HCEC 1CT (cell line): ENCODE data around the gene SLC16A6.
"Not testable (repeated sequence)": the region's sequence is repeated elsewhere in the genome, so short reads cannot be mapped to it uniquely, and the experiment has no call there.

Source experiments
- DNase-seq: peaks from one replicate; pipeline ENCODE4 v3.0.0-alpha.2; 2017

The SLC16A6 gene

DNA sequence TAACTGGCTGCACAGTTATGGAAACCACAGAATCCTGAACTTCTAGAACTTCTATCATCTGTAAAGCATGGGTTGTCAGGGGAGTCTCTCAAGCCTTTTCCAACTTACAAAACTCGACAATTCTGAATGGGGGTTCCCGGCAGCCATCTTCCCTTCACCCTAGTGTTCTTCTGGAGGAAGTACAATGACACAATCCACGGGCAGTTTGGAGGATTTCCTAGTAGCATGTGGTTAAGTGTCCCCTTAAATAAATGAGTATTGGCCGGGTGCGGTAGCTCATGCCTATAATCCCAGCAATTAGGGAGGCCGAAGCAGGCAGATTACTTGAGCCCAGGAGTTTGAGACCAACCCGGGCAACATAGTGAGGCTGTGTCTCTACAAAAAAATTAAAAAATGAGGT is 2.1 kb downstream of the SLC16A6 start:
- DNase-seq, result no peak

DNA sequence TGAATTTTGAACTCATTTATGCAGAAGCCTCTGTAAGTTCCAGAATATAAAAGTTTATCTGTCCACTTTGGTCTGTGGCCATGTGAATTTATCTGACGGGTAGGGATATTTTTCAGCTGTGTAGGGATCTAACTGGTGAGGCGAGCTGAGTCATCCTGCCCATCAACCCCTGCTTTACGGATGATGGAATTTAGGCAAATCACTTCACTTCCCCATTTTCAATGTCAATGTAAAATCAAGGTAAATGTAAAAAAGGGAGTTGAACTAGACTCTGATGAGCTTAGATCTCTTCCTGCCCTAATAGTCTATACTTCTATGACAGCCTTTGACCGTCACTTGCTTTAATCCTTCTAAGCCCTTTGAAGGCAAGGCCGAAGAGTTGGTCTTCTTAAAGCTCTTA is 2.6 kb downstream of the SLC16A6 start:
- DNase-seq, result peak; percentile 43

DNA sequence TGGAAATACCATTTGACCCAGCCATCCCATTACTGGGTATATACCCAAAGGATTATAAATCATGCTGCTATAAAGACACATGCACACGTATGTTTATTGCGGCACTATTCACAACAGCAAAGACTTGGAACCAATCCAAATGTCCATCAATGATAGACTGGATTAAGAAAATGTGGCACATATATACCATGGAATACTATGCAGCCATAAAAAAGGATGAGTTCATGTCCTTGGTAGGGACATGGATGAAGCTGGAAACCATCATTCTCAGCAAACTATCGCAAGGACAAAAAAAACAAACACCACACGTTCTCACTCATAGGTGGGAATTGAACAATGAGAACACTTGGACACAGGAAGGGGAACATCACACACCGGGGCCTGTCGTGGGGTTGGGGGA is 9.0 kb downstream of the SLC16A6 start:
- not testable (repeated sequence) for DNase-seq

DNA sequence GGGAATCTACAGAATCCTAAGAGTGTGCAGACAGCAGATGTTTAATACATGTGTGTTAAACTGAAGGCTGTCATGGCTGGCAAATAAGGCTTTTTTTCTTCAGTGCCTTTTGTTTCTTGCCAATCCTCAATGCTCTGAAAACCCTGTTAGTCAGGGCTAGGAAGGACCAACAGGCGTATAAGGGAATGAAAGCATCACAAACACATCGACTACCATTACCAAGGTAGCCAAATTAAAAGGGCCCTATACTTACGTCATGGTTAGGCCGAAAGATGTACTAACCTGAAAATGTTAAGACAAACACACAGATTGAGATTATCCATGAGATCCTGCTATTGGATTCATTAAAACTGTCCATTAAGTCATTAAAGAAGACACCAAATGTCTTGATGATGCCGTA is 13.1 kb downstream of the SLC16A6 start:
- no peak for DNase-seq

DNA sequence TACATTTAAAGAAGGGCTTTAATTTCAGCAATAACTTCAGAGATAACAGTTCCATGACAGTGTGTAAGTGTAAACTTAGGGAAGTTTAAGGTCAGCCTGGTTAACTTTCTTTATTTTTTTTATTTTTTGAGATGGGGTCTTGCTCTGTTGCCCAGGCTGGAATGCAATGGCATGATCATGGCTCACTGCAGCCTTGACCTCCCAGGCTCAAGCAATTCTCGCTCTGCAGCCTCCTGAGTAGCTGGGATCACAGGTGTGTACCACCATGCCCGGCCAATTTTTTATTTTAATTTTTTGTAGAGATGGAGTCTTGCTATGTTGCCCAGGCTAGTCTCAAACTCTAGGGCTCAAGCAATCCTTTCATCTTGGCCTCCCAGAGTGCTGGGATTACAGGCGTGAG is 14.6 kb downstream of the SLC16A6 start:
- DNase-seq, result not testable (repeated sequence)

DNA sequence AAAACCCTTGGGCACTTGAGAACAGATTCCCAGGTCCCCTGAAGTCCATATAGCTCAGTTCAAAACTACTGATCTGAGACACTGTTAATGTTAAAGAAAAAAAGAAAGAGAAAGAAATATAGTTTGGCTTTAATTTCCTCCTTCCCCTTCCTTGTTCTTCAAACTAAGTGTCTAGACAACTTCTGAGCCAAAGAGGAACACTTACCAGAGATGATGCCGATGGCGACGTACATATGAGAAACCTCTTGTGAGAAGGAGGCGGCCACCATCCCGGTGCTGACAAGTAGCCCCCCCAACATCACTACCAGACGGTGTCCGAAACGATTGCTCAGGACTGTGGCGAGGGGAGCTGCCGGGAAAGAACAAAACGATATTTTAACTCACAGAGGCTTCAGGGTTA is 17.2 kb downstream of the SLC16A6 start:
- DNase-seq, result no peak

DNA sequence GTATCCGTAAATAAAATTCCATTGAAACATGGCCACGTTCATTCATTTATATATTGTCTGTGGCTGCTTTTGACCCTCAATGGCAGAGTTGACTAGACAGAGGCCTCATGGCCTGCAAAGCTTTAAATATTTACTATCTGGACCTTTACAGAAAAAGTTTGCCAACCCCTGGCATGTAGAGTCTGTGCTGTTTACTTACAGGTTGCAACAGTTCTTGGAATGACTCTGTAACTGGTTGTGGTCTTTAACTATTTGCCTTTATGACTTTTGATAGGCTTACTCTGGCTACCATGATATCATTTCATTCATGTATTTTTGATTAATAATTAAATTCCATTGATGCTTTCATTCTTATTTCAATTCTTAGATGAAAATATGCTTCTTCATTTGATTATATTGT is 25.1 kb downstream of the SLC16A6 start:
- DNase-seq, result not testable (repeated sequence)

DNA sequence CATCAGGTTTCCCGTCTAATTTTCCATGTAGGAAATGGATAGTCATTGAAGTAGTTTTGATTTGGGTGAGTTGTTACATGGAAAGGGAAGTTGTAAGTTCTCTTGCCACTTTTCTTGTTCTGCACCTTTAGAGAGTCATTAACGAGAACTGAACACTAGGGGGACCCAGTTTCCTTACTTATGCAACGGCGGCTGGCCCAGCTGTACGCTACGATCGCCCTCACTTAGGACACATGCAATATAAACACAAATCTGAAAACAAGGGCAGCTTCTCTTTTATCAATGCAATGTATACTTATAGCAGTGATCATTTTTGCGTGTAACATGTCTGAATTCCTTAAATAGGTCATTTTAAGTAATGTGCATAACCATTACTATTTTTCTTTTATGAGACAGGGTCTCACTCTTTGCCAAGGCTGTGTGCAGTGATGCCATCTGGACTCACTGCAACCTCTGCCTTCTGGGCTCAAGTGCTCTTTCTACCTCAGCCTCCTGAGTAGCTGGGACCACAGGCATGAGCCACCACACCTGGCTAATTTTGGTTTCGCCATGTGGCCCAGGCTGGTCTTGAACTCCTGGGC is 27.7 kb downstream of the SLC16A6 start:
- peak; percentile 4 for DNase-seq

DNA sequence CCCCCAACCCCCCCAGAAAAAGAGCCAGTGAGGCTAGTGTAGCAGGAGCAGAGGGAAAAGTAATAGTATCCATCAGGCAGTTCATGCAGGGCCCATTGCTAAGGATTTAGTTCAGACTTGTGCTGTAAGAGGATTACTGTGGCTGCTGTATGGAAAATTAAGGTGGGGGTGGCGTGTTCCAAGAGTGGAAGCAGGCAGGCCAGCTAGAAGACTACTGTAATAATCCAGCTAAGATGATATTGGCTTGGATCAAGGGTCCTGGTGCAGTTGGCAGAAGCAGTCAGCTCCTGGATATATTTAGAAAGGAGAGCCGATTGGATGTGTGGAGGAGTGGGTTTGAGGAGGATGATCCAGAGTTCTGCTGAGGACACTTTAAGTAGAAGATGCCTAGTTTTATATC is 28.5 kb downstream of the SLC16A6 start:
- DNase-seq, result not testable (repeated sequence)

DNA sequence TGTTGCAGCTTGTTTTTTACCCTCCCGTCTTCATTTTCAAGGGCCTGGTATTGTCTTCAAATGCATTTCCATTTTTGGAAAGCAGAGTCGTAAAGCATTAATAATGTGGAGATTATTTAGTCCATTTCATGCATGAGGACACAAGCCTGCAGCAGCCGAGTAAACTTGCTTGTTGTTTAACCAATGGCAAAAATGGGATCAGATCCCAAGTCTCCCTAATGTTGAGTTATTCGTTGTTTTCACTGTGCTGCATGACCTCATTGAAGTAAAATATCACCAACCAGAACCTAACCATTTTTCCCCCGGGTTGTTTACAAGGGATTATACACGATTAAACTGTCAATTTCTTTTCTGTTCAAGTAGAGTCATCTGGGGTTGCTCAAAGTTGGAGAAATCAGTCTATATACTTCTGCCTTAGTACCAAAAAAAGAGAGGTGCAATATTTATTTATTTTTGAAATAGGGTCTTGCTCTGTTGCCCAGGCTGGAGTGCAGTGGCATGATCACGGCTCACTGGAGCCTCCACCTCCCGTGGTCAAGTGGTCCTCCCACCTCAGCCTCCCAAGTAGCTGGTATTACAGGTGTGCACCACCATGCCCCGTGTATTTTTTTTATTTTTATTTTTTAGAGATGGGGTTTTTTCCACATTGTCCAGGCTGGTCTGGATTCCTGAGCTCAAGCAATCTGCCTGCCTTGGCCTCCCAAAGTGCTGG is 30.7 kb downstream of the SLC16A6 start:
- DNase-seq, result no peak

DNA sequence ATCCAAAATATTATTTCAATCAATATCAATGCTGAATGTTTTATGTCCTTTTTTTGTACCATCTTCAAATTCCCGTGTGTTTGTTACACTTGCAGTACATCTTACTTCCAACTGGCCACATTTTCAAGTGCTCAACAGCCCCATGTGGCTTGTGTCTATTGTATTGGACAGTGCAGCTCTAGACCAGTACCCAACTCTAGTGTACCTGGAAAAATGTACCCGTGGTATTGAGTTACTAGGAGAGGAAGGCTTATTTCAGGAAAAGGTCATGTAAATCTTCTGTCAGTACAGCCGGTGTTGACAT is 31.3 kb downstream of the SLC16A6 start:
- DNase-seq, result not testable (repeated sequence)

DNA sequence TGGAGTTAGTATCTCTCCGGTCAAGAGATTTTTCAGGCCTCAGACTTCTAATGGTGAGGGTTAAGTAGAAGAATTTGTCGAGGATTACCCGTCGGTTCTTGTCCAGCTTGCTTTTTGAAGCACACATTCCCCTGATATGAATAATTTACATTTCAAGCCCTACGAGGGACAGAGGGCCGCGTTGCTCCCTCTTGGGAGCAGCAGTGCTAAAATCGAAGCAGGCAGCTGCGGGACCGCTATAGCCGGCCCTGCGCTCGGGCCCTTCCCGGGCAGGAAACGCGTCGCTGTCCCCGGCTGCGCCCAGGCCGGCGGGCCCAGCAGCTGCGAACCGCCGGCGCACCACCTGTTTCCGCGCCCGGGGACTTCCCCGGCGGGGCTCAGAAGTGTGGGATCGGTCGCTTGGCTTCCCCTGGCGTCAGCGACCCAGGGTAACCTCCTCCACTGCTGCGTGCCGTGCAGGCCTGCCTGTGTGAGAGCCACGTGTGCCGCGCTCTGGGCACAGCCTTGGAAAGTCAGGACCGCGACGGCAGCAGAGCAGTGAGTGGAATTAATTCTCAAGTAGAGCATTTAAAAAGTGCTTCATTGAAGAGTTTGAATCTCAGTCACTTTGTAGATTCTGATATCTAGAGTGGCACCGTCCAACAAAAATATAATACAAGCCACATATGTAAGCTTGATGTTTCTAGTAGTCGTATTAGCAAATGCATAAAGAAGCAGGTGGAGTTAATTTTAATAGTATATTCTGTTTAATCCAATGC is 31.9 kb downstream of the SLC16A6 start:
- peak; percentile 17 for DNase-seq

DNA sequence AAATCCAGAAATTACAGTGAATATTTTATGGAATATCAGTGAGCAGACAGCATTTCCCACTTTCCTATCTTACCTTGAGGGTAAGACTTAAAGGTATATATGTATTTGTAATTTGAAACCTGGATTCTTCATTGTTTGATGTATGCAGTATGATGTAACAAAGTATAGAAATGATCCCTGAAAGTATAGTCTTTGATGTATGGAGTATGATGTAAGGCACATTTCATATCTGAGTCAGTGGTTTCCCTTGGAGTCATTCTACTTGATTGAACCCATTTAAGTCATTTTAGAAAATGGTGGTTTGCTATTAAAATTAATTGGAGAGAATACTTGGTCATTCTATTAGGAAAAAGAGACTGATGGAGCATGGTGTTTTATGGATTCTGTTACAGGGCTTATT is 33.0 kb downstream of the SLC16A6 start:
- no peak for DNase-seq

DNA sequence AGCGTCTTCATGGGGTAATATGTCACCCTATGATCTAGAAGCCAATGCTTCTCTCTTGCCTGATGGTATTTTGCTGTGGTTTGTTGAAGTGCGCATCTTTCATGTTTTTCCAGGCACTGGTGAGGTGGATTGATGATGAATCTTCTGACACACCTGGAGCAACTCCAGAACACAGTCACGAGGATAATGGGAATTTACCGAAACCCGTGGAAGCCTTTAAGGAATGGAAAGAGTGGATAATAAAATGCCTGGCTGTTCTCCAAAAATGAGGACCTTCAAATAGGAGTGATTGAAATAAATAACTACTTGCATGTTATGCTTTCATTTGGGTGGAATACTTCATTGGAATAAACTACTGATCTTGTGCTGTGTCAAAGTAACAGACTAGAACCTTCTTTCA is 34.2 kb downstream of the SLC16A6 start:
- not testable (repeated sequence) for DNase-seq

DNA sequence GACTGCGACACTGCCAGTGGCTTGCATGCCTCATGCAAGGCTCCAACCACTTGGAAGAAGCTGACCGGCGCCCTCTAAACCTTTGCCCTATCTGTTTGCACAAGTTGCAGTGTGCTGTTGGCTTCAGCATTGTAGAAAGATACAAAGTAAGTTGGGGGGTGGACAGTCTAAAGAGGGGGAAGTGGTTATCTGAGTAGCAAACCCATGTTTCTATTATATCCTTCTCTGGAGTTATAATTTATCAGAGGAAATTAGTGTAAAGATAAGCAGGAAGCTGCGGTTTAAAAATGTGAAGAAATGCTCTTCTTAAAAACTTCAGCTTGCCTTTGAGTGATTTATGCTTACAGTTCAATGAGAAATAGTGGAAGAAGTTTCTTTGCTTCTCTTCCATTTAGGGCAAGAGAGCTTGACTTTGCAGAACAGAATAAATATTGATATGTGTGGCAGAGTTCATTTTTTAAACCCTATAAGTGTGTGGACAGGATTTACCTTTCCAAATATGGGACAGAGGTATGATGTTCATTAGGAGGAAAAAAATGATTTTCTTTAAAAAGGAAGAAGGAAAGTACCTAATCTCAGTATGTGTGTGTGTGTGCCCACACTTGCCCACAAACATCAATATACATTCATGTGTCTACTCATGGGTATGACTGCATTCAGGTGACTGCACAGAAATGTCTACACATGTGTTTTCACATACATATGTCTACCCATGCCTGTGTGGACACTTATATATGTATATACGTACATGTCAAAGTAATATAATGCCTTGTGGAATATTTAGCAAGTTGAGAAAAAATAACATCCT is 35.0 kb downstream of the SLC16A6 start:
- no peak for DNase-seq

DNA sequence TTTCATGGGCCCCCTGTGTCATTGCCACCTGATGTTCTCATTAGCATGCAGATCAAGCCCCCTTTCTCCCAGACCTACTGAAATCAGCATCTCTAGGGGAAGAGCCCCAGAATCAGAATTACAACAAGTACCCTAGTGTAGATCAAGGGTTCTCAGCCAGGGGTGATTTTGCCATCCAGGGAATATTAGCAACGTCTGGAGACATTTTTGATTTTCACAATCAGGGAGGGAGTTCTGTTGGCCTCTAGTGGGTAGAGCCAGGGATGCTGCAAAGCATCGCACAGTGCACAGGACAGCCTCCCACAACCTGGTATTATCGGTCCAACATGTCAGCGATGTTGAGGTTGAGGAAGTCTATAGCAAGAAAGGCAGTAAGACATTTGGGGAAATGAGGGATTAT is 35.8 kb downstream of the SLC16A6 start:
- no peak for DNase-seq

DNA sequence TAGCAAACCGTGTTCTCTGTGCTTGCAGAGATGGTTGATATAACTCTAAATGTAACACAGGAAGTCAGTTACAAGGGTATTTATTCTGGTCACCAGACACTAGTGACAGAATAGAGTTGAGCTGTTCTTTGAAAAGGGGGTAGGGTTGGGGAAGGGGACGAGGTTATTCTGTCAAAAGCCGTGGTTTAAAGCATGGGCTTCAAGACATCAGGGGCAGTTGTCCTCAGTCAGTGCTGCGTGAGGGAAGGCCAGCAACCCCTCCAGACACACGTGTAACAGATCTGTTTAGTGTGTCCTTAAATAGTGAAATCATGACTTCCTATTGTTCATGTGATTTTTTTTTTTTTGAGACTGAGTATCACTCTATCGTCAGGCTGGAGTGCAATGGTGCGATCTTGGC is 37.5 kb downstream of the SLC16A6 start:
- DNase-seq, result not testable (repeated sequence)

DNA sequence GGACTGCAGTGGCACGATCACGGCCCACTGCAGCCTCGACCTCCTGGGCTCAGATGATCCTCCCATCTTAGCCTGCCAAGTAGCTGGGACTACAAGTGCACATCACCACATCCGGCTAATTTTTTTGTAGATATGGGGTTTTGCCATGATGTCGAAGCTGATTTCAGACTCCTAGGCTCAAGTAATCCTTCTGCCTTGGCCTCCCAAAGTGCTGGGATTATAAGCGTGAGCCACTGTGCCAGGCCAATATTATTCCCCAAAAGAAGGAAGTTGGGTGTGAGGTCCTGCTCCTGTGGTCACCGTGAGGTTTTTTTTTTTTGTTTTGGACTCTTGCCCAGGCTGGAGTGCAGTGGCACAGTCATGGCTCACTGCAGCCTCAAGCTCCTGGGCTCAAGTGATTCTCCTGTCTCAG is 41.6 kb downstream of the SLC16A6 start:
- DNase-seq, result no peak

DNA sequence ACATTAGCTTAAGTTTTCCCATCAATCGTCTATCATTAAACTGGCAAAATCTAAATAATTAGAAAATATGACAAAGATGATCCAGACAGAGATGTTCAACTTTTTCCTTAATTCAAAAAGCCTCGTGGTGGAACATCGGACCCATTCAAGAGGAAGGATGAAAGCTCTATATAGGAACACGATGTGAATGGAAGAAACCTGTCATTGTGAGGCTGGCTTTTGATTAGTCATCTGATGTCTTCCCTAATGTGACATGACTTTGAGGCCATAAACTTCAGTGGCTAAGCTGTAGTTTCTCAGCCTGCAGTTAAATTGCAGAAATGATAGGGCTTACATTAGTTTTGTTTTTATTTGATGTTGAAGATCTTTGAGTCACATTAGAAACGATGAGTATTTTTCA is 42.0 kb downstream of the SLC16A6 start:
- DNase-seq, result no peak

DNA sequence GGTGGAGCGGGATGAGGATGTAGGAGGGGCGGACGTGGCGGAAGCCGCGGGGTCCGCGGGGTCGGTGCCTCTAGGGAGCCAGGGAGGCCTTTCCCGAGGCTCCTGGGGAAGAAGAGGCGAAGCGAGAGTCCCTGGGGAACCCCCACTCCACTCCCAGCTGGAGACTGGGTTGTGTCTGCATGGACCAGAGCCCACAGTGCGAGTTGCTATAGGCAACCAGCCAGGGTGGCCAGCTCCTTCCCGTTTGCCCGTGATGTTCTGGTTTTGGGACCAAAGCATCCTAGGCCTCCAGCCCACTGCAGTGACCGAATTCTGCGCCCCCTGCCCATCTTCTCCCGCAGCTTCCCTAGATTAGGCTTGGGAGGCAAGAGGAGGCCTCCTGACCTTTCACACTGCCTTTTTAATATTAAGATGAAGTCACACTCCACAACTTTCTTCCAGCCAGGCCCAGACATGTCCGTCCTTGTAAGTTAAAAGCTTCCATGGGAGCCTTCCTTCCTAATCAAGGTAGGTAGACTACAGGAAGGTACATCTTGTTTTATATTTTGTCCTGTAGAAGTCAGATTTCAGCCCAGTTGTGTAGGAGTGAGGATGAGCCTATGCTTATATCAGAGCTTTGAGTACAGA is 42.6 kb downstream of the SLC16A6 start:
- DNase-seq, result peak; percentile 37

DNA sequence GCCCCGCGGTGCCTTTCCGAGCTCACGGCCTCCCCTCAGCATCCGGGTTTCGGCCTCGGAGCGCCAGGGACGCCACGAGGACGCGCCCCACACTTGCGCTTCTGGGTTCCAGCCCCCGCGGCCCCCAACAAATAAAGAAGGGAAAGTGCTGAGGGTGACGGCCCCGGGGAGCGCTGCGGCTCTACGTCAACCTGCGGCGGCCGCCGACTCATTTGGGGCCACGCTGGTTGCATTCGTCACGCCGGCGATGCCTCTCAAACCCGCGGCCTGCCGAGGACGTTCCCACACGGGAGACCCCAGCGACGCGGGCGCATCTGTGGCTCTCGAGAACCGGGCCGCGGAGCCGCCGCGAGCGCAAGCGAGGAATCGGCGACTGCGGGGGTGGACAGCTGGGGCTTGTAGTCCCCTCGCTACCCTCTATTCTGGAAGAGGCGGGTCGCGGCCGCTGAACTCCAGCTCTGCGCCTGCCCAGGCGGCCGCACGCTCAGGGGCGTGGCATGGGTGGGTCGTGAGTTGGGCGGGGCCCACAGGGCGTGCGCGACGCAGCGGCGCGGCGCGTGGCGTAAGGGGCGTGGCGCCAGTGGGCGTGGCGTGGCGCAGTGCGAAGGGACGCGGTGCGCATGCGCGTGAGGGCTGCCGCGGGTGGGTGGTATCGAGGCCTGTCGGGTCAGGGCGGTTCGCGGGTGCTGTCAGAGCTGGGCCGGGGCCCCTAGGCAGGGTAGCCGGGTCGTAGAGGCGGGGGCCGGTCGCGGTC is 43.3 kb downstream of the SLC16A6 start, which contains the start of gene AMZ2:
TSS of gene AMZ2 (plus strand) at position 599 of the 754 bp plus-strand sequence. CDS start 2,145 bp downstream, outside the sequence.
- DNase-seq, result peak; percentile 90
